K562 (cell line): Measurements from ENCODE around the gene NR4A2. TPM values are rescaled to one million over a fixed set of nuclear protein-coding genes. Genes with fewer than 3 reads are reported as not detected.

Experiments
- ATAC-seq: fragments of 200-7000 bp; cut with Tn5 transposase; 3 replicates; pipeline ENCODE4 v1.9.1; 2020; ENCODE audit warnings: moderate library complexity
- BruUV-seq: library from RNA; stranded (reverse); fragments of 400-500 nt; replicated peaks from 2 replicates; lab custom pipeline; 2021; lab: Mats Ljungman, UMichigan
- CTCF ChIA-PET: fragments of 300-600 bp; formaldehyde crosslinking; extraction: SDS; loops from one replicate; lab custom pipeline; 2021; ENCODE audit warnings: low intra/inter-chr PET ratio; lab: Yijun Ruan, JAX
- POLR2A ChIA-PET: fragments of 300-600, 350-650 bp; sonication (Branson Sonifier 250); formaldehyde crosslinking; extraction: SDS; loops from one replicate; lab custom pipeline; 2021; ENCODE audit warnings: antibody characterized with exemption, inconsistent platforms; lab: Yijun Ruan, JAX
- DNase-seq, 4 experiments: peaks; one replicate each; pipeline versions ENCODE4 v3.0.0 to v3.0.0-alpha.2; 2011 to 2018; ENCODE audit warnings: low spot score in 3 of 4, mixed read lengths in 3 of 4; ENCODE audit errors: extremely low read depth in 1 of 4
- FAIRE-seq: peaks from 2 replicates; lab custom pipeline; 2011; peaks lifted over from hg19 to GRCh38; lab: Jason Lieb, UNC
- H2AFZ ChIP-seq: 2 replicates; pipeline ENCODE4 v1.6.0; 2011; ENCODE audit warnings: low read depth, low read length, control low read depth, inconsistent platforms
- H3K27ac ChIP-seq: fragments of 200-600 bp; 3 replicates; pipeline ENCODE4 v1.8.0; 2011; ENCODE audit warnings: low read depth, mild to moderate bottlenecking, control low read depth, inconsistent platforms, low read length, moderate library complexity, mixed read lengths; ENCODE audit errors: extremely low read depth
- H3K27me3 ChIP-seq, 2 experiments: fragments of 300-600 bp in 1 of 2; 2 replicates in 1 of 2; 3 replicates in 1 of 2; pipeline versions ENCODE4 v1.6.0 to v1.8.0; 2011; ENCODE audit warnings: inconsistent platforms in 2 of 2, low read length in 2 of 2, mild to moderate bottlenecking in 1 of 2, mixed read lengths in 1 of 2, moderate library complexity in 1 of 2; ENCODE audit not compliant: control insufficient read depth in 2 of 2, insufficient read depth in 2 of 2
- H3K36me3 ChIP-seq: fragments of 300-600 bp; 3 replicates; pipeline ENCODE4 v1.8.0; 2011; ENCODE audit warnings: mild to moderate bottlenecking, low read length, inconsistent platforms; ENCODE audit not compliant: control insufficient read depth, insufficient read depth
- H3K4me1 ChIP-seq, 2 experiments: fragments of 200-600 bp in 1 of 2; replicated peaks in 1 of 2; 2 replicates in 1 of 2; 3 replicates in 1 of 2; pipeline versions ENCODE4 v1.5.1 to v1.8.0; 2011; ENCODE audit warnings: inconsistent platforms in 2 of 2, low read length in 2 of 2, mild to moderate bottlenecking in 1 of 2, mixed read lengths in 1 of 2, moderate library complexity in 1 of 2; ENCODE audit not compliant: control insufficient read depth in 2 of 2, insufficient read depth in 2 of 2
- H3K4me2 ChIP-seq: 2 replicates; pipeline ENCODE4 v1.6.1; 2011; ENCODE audit warnings: low read length, control low read depth, inconsistent platforms, mixed read lengths; ENCODE audit not compliant: insufficient read depth
- H3K4me3 ChIP-seq: fragments of 200-600 bp; sonication (generic), shearing (Covaris generic); 2 replicates; pipeline ENCODE4 v1.5.1; 2016; ENCODE audit warnings: control low read depth, inconsistent platforms
- H3K79me2 ChIP-seq: fragments of 200-600 bp; 3 replicates; pipeline ENCODE4 v1.8.0; 2011; ENCODE audit warnings: low read length, inconsistent platforms; ENCODE audit not compliant: control insufficient read depth, insufficient read depth
- H3K9ac ChIP-seq, 2 experiments: 2 replicates each; pipeline versions ENCODE4 v1.6.0 to v1.6.1; 2011; ENCODE audit warnings: low read depth in 2 of 2, low read length in 2 of 2, control low read depth in 1 of 2, inconsistent platforms in 1 of 2, mild to moderate bottlenecking in 1 of 2, mixed read lengths in 1 of 2; ENCODE audit not compliant: insufficient read depth in 1 of 2
- H3K9me1 ChIP-seq: one replicate; pipeline ENCODE4 v1.6.0; 2011; ENCODE audit warnings: inconsistent platforms, mild to moderate bottlenecking, low read length, moderate library complexity; ENCODE audit not compliant: control insufficient read depth, insufficient read depth
- H3K9me3 ChIP-seq: replicated peaks from 2 replicates; pipeline ENCODE4 v1.5.1; 2011; ENCODE audit warnings: low read depth, low read length, inconsistent platforms; ENCODE audit not compliant: control insufficient read depth, insufficient read depth
- H4K20me1 ChIP-seq: replicated peaks from 2 replicates; pipeline ENCODE4 v1.6.1; 2011; ENCODE audit warnings: low read length, inconsistent platforms, mixed read lengths; ENCODE audit not compliant: control insufficient read depth, insufficient read depth
- BMI1 ChIP-seq: fragments of 150-350 bp; IDR thresholded peaks from 2 replicates; pipeline ENCODE4 v1.6.1; 2014; ENCODE audit warnings: low read length
- CTCF ChIP-seq, 3 experiments: IDR thresholded peaks in 2 of 3; conservative IDR thresholded peaks in 1 of 3; 2 replicates each; pipeline ENCODE4 v1.5.1; 2011 to 2012; ENCODE audit warnings: low read length in 3 of 3, mild to moderate bottlenecking in 3 of 3, control low read depth in 2 of 3, improper control_type of control experiment in 1 of 3, inconsistent platforms in 1 of 3, low read depth in 1 of 3, mixed read lengths in 1 of 3, moderate library complexity in 1 of 3; ENCODE audit not compliant: insufficient read depth in 2 of 3
- E2F6 ChIP-seq, 2 experiments: IDR thresholded peaks; 2 replicates each; pipeline ENCODE4 v1.6.1; 2011; ENCODE audit warnings: borderline replicate concordance in 1 of 2, control low read depth in 1 of 2, low read depth in 1 of 2, low read length in 1 of 2, mild to moderate bottlenecking in 1 of 2, mixed read lengths in 1 of 2, moderate library complexity in 1 of 2; ENCODE audit not compliant: insufficient read depth in 1 of 2, insufficient read length in 1 of 2, poor library complexity in 1 of 2, severe bottlenecking in 1 of 2; ENCODE audit errors: extremely low read depth in 1 of 2
- FOSL1 ChIP-seq: fragments of 200-800 bp; sonication (Bioruptor generic); conservative IDR thresholded peaks from 2 replicates; pipeline ENCODE4 v1.6.1; 2016; ENCODE audit warnings: missing genetic modification characterization, missing compliant biosample characterization
- VEZF1 ChIP-seq: fragments of 200-800 bp; sonication (Bioruptor generic); IDR thresholded peaks from 2 replicates; pipeline ENCODE4 v1.6.1; 2017; ENCODE audit warnings: missing genetic modification characterization, missing compliant biosample characterization
- ZNF12 ChIP-seq: sonication (generic); formaldehyde crosslinking; IDR thresholded peaks from 2 replicates; pipeline ENCODE4 v1.4.0; 2020; ENCODE audit warnings: mild to moderate bottlenecking, missing genetic modification reagents
- ZNF134 ChIP-seq: fragments of 250-450 bp; sonication (Bioruptor Pico); conservative IDR thresholded peaks from 2 replicates; pipeline ENCODE4 v1.4.0; 2020
- ZNF609 ChIP-seq: sonication (generic); formaldehyde crosslinking; IDR thresholded peaks from 2 replicates; pipeline ENCODE4 v1.8.1; 2023; ENCODE audit warnings: missing genetic modification reagents, mild to moderate bottlenecking, borderline replicate concordance
- ZNF696 ChIP-seq: fragments of 250-450 bp; sonication (Bioruptor Pico); conservative IDR thresholded peaks from 2 replicates; pipeline ENCODE4 v1.4.0; 2020; ENCODE audit warnings: mild to moderate bottlenecking, moderate library complexity
- WGBS: fragments of 100-300 bp; shearing (Covaris generic); methylation state at CpG from one replicate; pipeline ENCODE4 v1.1.6; 2016; ENCODE audit warnings: low coverage, mixed read lengths; ENCODE audit not compliant: insufficient coverage; ENCODE audit errors: missing lambda C conversion rate; 5-methylcytosine and 5-hydroxymethylcytosine counted together
- in situ Hi-C: fragments of 300-500 bp; cut with MboI; formaldehyde crosslinking; loops from 4 replicates; pipeline ENCODE4 v1.15.0; 2018; ENCODE audit warnings: inconsistent platforms, mixed read lengths
- intact Hi-C: fragments of 100-400 bp; cut with micrococcal nuclease; formaldehyde crosslinking; loops from 2 replicates; pipeline ENCODE4 v1.14.2; 2022
- polyA plus RNA-seq, 8 experiments: library from polyadenylated mRNA; depleted of rRNA in 4 of 8; stranded (reverse) in 5 of 8; unstranded in 3 of 8; fragments of >200 nt; fragmentation: Nextera tagmentation in 2 of 8; fragmentation: Illumina TruSeq in 1 of 8; extraction: Ambion mirVana in 2 of 8; extraction: Trizol in 1 of 8; gene quantifications; 2 replicates each; pipeline versions ENCODE4 v1.2.1 to v1.2.3, GENCODE V29; 2011 to 2014; ENCODE audit warnings: inconsistent platforms in 1 of 8, missing spikeins in 1 of 8
- total RNA-seq, 7 experiments: library from RNA; depleted of rRNA in 6 of 7; stranded (reverse); fragments of >200 nt in 6 of 7; fragmentation: Illumina TruSeq in 2 of 7; extraction: Trizol in 2 of 7; gene quantifications; 2 replicates each; pipeline versions ENCODE4 v1.2.1 to v1.2.3, GENCODE V29; 2011 to 2021; ENCODE audit warnings: low replicate concordance in 1 of 7

Gene NR4A2
- total and polyA plus RNA-seq, 9 of the 15 experiments (the other 6 are each of a cell fraction or from before 2014, with no cell fraction given) = 0.94 to 5.1 (median 1.3) TPM

GRCh38 chr2:156320486-156321098 lies 11.9 kb downstream of the NR4A2 start:
- peak; percentile 42 for ATAC-seq
- ChIA-PET CTCF (no interaction called here), POLR2A (interaction anchor here (0.9 to 1.6 kb wide), 2 partner anchors 9 to 269 kb away, joined by 3 to 4 read pairs; no protein-coding TSS in a partner anchor)
- peak overlapping the region; percentile 77 for H2AFZ ChIP-seq
- no TSS peak for BruUV-seq
- H3K4me3 ChIP-seq = peak overlapping the region; percentile 20; the same call in 1 of the 2 replicates
- H3K27ac ChIP-seq = peak overlapping the region; percentile 61; the same call in 2 of the 3 replicates
- peak; percentile 15 for FAIRE-seq
- in situ Hi-C loops (no loop called here), intact Hi-C loops (no loop called here)
- peak in 2 of 4 experiments; percentile 33 to 38 for DNase-seq
- peak overlapping the region in 1 of 2 experiments; percentile 83; a peak in 2 of 4 replicates for H3K9ac ChIP-seq
- peaks cover 0 to 12% of the 10 kb centered on the region in 2 experiments; a peak in 2 of 5 replicates for H3K4me1 ChIP-seq
- H3K36me3 ChIP-seq = peaks cover 6% of the 10 kb centered on the region; the same call in 1 of the 3 replicates
- peak overlapping the region; percentile 57 for H3K4me2 ChIP-seq
- WGBS = 49% methylated on average over 25 of the region's 31 CpGs
- H3K79me2 ChIP-seq = no peaks in the 10 kb centered on the region
- H3K9me1 ChIP-seq = no peaks in the 10 kb centered on the region
- H3K27me3 ChIP-seq = no peaks in the 10 kb centered on the region
- 0 out of 2 replicates have a peak, but pooled peaks cover 2% of the 10 kb centered on the region for H3K9me3 ChIP-seq
- no peaks in the 10 kb centered on the region for H4K20me1 ChIP-seq
- TF ChIP-seq E2F6 (IDR thresholded peaks at IDR 0.05; ENCODE audit: borderline replicate concordance in 1 of 2, extremely low read depth in 1 of 2, insufficient read depth in 1 of 2, insufficient read length in 1 of 2, low read depth in 1 of 2, low read length in 1 of 2, poor library complexity in 1 of 2, severe bottlenecking in 1 of 2) (peak; percentile 52 to 92), ZNF696 (CRISPR knock-in tag) (no peak), CTCF (IDR thresholded peaks at IDR 0.05 in 2 of 3, conservative IDR thresholded peaks at IDR 0.05 in 1 of 3; ENCODE audit: insufficient read depth in 2 of 3, low read depth in 1 of 3, low read length in 3 of 3) (0 out of 6 replicates have a peak, but pooled peaks of 1 of the 3 experiments have one; percentile 10), ZNF12 (CRISPR knock-in tag) (no peak), BMI1 (no peak), FOSL1 (0 out of 2 replicates have a peak, but pooled peaks have one; percentile 10), ZNF609 (CRISPR knock-in tag) (0 out of 2 replicates have a peak, but pooled peaks have one; percentile 6), VEZF1 (peak; percentile 44), ZNF134 (CRISPR knock-in tag) (peak; percentile 64; the same call in 1 of the 2 replicates)
